GM19239 (cell line): ENCODE data around the gene ANXA9.

Source experiments
- DNase-seq: peaks from one replicate; pipeline ENCODE4 v3.0.0; 2011; ENCODE audit warnings: low spot score; ENCODE audit not compliant: insufficient read length
- FAIRE-seq: peaks from 2 replicates; lab custom pipeline; 2011; peaks lifted over from hg19 to GRCh38; lab: Jason Lieb, UNC

Gene ANXA9

DNA sequence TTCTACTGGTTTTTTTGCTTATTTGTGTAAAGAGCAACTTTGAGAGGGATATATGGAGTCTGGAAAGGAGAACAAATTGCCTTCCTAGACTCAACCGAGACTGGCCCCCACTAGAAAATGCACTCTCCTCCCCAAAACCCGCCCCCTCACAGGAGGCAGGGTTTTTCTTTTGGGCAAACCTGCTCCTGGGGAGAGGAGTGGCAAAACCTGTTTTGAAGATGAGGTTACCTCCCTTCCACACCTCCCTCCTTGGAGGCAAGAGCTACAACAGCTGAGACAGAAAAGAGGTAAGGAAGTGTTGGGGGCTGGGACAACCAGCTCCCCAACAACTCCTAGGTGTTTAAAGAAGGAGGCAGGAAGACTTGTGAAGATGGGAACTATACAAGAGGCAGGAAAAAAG is 54.3 kb downstream of the ANXA9 start, which contains the start of gene BNIPL:
Gene BNIPL, plus strand, starts transcription at position 231 of the 400 bp plus-strand sequence. Its CDS starts 140 bp downstream, at position 371.
- FAIRE-seq = no peak
- DNase-seq = no peak

DNA sequence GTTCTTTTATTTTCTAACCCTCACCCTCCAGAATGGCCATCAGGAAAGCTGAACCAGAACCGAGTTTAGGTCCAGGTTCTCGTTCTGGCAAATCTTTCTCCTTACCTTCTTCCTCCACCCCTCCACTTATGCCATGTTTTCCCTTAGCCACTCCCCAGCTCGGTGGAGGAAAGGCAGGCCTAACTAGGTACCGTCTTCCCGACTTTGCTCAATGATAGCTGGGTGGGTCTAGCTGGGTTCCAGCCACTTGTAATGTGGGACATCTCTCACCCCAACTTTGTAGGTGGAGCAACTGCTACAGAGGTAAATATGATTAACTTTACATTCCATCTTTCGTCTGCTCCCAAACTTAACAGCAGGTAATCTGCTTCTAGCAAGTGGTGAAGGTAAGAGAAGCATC is 54.9 kb downstream of the ANXA9 start:
- no peak for FAIRE-seq
- DNase-seq = no peak

DNA sequence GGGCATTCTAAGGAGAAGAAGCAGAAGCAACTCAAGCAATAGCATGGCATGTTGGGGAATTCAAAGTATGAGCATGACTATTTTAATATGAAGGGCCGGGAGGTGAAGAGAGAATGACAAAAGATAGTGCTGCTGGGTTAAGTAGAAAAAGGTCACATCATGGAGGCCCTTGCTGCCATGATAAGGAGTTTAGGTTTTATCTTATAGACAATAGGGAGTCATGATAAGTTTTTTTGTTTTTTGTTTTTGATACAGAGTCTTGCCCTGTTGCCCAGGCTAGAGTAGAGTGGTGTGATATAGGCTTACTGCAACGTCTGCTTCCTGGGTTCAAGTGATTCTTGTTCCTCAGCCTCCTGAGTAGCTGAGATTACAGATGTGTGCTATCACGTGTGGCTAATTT is 57.4 kb downstream of the ANXA9 start:
- DNase-seq (no peak), FAIRE-seq (no peak)

DNA sequence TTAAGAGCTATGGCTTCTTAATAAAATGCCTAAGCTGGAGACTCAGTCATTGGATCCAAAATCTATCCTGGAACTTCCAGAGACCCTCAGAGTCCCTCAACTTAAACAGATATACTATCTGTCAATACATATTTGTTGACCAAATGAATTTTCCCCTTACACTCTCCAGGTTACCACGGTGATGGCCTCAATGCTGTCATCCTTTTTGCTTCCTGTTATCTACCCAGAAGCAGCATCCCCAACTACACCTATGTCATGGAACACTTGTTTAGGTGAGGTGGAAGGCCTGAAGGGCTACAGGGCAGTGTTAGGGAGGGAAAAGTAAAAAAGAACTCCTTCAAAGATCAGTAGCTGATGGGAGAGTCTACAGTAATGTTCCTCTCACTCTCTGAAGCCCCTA is 61.1 kb downstream of the ANXA9 start:
- FAIRE-seq (no peak), DNase-seq (no peak)
